SK-N-MC (cell line): Measurements from ENCODE around the gene COL16A1.
A peak's percentile ranks its signal among the peaks of the same experiment; 100 is the strongest.

Source experiments
- DNase-seq: peaks from one replicate; pipeline ENCODE4 v3.0.0-alpha.2; 2011; ENCODE audit warnings: low read depth, low spot score
- H3K27ac ChIP-seq: fragments of 200-600 bp; sonication (generic); 2 replicates; pipeline ENCODE4 v1.5.1; 2016; ENCODE audit warnings: mixed run types
- H3K36me3 ChIP-seq: fragments of 200-600 bp; sonication (generic); 2 replicates; pipeline ENCODE4 v1.6.1; 2017; ENCODE audit warnings: antibody characterized with exemption, low read length, mixed read lengths; ENCODE audit not compliant: insufficient read depth
- H3K4me3 ChIP-seq: fragments of 200-600 bp; sonication (generic); 2 replicates; pipeline ENCODE4 v1.5.1; 2016
- H3K9ac ChIP-seq: fragments of 200-600 bp; sonication (generic); 2 replicates; pipeline ENCODE4 v1.8.0; 2017; ENCODE audit warnings: mixed run types, mixed read lengths; ENCODE audit not compliant: insufficient read length
- H3K9me3 ChIP-seq: fragments of 200-600 bp; sonication (generic); 2 replicates; pipeline ENCODE4 v1.6.1; 2017; ENCODE audit warnings: low read depth, mild to moderate bottlenecking, antibody characterized with exemption, low read length, moderate library complexity, mixed read lengths
- EZH2 ChIP-seq: fragments of 200-600 bp; sonication (generic); IDR thresholded peaks from one replicate; pipeline ENCODE4 v1.6.1; 2017; ENCODE audit warnings: antibody characterized with exemption
- FOXP2 ChIP-seq: optimal IDR thresholded peaks from 2 replicates; pipeline ENCODE3; 2011; ENCODE audit warnings: mild to moderate bottlenecking, moderate library complexity; ENCODE audit not compliant: insufficient read depth; ENCODE audit errors: extremely low read length, control extremely low read depth
- POLR2AphosphoS5 ChIP-seq: IDR thresholded peaks from 2 replicates; pipeline ENCODE4 v1.6.1; 2012; ENCODE audit warnings: mild to moderate bottlenecking, low read depth, low read length, borderline replicate concordance

The COL16A1 gene

DNA sequence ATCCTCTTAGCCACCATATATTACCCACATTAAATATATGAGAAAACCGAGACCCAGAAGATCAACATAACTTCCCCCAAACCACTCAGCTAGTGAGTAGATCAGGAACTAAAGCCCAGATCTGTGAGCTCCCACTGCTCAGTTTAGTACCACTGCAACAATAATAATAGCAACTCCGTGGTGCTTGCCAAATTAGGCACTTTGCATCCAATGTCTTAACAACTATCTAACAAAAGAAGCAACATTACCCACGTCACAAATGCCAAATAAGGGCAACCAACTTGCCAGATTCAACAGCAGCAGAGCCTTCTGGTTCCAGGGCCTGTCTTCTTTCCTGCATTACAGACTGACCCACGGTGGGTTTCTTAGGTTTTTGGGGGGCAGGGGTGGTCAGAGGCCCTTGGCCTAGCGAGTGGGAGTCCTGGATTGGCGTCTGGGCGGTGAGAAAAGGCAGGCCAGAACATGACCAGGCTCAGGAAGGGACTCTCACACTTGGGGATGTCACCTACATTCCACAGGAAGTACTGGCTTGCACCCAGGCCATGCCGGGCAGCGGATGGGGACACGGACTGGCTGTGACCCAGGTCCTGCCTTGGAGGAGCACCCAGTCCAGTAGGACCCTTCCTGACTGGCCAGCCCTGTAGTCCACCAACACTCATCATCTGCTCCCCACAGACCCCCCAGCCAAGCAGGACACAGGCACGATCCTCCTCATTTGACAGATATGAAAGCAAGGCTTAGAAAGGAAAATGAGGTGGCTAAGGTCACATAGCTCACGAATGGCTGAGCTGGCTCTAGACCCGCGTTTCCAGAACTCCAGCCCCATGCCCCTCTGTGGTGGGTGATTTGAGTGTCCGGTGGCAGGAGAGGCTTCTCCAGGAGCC, 81.7 kb downstream of the COL16A1 start:
- H3K36me3 ChIP-seq: no peaks in the 10 kb centered on the region
- DNase-seq: no peak
- no peak for TF ChIP-seq POLR2AphosphoS5
- no peak for TF ChIP-seq EZH2
- no peak for TF ChIP-seq FOXP2
- H3K9me3 ChIP-seq: no peaks in the 10 kb centered on the region
- no peak overlapping the region for H3K9ac ChIP-seq
- H3K4me3 ChIP-seq: no peak overlapping the region
- no peak overlapping the region for H3K27ac ChIP-seq

DNA sequence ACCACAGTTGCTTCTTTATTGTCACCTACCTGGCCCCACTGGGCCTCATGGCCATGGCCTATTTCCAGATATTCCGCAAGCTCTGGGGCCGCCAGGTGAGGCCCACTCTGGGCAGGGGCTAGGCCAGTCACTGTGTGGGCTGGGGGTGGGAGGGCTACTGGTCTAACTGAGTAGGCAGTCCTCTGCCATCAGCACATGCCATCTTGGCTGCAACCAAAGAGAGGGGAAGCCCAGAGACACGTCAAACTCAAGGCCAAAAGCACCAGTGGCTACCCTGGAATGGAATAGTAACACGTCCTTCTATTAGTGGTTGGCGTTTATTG, 82.4 kb downstream of the COL16A1 start:
- Histone ChIP-seq H3K9me3 (no peaks in the 10 kb centered on the region), H3K9ac (no peak overlapping the region), H3K4me3 (no peak overlapping the region), H3K36me3 (no peaks in the 10 kb centered on the region), H3K27ac (no peak overlapping the region)
- TF ChIP-seq EZH2: no peak
- DNase-seq: no peak

DNA sequence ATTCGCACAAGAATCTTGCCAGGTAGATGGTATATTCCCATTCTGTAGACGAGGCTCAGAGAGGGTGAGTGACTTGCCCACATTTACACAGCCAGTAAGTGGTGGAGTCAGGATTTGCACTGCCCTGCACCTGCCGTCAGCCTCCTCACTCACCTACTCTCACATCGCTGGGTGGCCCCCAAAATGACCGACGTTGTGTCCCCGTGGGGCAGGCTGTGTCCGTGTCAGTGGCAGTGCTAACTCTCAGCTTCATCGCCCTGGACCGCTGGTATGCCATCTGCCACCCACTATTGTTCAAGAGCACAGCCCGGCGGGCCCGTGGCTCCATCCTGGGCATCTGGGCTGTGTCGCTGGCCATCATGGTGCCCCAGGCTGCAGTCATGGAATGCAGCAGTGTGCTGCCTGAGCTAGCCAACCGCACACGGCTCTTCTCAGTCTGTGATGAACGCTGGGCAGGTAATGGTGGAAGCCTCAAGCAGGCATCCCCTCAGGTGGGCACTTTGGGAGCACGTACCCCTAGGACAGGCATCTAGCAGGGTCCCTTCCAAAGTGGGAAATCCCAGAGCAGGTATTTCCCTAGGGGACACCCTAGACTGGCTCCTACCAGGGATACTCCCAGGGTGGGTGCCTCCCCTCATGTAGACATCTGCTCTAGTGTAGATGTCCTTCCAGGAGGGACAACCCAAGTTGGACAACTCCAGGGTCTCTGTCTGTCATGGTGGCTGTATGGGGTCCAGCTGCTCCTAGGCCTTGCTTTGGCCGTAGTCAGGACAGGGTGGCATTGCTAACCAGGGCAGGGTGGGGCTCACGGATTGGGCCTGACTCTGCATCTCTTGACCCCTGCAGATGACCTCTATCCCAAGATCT, 83.0 kb downstream of the COL16A1 start:
- H3K9me3 ChIP-seq: no peaks in the 10 kb centered on the region
- TF ChIP-seq POLR2AphosphoS5 (no peak), EZH2 (no peak), FOXP2 (no peak)
- no peak overlapping the region for H3K9ac ChIP-seq
- H3K4me3 ChIP-seq: no peak overlapping the region
- H3K36me3 ChIP-seq: no peaks in the 10 kb centered on the region
- no peak overlapping the region for H3K27ac ChIP-seq
- no peak for DNase-seq

DNA sequence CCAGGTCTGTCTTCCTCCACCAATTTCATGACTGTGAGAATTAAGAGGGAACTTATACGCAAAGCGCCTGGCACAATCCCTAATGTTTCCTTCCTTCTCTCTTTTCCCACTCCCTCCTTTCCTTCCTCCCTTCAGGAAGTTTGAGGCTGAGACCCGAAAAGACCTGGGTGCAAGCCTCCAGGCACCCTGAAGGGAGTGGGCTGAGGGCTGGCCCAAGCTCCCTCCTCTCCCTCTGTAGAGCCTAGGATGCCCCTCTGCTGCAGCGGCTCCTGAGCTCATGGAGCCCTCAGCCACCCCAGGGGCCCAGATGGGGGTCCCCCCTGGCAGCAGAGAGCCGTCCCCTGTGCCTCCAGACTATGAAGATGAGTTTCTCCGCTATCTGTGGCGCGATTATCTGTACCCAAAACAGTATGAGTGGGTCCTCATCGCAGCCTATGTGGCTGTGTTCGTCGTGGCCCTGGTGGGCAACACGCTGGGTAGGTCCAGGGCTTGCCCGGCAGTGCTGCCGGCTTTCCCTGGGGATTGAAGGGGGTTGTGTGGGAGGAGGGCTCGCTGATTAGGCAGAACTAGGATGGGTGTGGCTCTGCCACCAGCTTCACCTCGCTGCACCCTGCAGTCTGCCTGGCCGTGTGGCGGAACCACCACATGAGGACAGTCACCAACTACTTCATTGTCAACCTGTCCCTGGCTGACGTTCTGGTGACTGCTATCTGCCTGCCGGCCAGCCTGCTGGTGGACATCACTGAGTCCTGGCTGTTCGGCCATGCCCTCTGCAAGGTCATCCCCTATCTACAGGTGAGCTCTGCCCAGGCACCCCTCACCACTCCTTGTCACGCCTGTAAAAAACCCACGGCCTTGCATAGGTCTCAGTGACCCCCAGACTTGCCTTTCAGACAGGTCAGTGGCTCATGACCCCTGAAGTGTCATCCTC, 84.6 kb downstream of the COL16A1 start:
- no peaks in the 10 kb centered on the region for H3K36me3 ChIP-seq
- no peak overlapping the region for H3K27ac ChIP-seq
- DNase-seq: no peak
- TF ChIP-seq FOXP2: no peak
- TF ChIP-seq EZH2: no peak
- TF ChIP-seq POLR2AphosphoS5: no peak
- no peak overlapping the region for H3K4me3 ChIP-seq
- H3K9me3 ChIP-seq: no peaks in the 10 kb centered on the region
- no peak overlapping the region for H3K9ac ChIP-seq

DNA sequence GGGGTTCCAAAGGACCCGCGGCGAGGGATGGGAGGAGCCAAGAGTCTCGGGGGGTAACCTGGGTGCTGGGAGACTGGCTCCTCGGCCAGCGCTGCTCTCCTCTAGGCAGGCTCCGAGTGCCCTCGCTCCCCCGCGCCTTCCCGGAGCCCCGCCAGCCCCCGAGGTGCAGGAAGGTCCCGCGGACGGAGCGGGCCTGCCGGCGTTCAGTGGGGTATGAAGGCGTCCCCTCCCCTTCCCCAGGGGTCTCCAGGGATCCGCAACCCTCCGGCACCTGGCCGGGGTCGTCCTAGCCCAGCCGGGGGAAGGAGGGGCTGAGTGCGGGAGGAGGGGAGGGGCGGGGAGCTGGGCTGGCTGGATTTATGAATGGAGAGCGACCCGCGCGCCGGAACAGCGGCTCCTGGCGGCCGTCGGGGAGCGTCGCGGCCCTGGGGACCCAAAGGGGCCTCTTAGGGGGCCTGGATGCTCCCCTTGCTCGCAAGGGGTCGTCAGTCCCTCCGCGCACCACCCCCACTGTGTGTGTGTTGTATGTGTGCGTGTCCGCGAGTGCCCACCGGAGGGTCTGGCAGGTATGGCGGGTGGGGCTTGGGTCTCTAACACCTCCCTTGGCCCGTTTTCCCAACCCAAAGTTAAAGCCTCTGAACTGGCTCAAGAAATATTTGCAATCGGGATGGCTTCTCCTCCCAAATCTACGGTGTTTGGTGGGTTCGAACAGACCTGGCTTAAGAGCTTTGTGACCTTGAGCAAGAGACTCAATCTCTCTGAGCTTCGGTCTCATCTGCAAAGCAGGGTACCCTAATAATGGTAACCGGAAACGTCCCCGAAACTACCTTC, 85.7 kb downstream of the COL16A1 start:
- Histone ChIP-seq H3K9ac (no peak overlapping the region), H3K4me3 (peak overlapping the region; percentile 83), H3K9me3 (no peaks in the 10 kb centered on the region), H3K36me3 (no peaks in the 10 kb centered on the region), H3K27ac (no peak overlapping the region)
- no peak for TF ChIP-seq EZH2
- no peak for TF ChIP-seq FOXP2
- TF ChIP-seq POLR2AphosphoS5: no peak
- no peak for DNase-seq

DNA sequence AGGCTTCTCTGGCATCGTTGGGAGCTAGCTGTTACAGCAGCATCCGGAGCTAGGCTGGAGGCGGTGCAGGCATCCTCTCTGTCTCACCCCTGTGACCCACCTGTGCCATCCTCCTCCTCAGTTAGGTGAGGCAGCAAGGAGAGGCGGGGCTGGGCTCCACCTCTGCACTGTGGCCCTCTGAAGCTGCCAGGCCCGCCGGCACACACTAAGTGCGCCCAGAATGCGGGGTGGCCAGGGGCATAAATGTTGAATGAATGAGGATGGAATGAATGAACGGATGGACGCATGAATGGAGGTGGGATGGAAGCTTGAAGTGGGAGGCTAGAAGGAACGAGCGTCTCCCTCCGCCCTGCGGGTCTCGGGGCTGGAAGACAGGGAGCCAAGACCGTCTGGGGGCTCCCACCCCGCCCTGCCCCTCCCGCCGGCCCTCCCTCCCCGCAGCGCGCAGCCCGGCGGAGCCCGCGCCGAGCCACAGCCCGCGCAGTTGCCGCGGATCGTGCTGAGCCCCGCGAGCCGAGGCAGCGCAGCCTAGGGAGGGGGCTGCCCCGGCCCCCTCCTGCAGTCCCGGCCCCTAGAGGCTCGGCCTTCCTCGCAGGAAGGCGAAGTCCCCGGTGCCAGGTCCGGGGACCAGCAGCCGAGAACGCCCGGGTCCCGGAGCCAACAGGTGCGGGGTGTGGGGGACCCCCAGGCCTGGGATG, 86.5 kb downstream of the COL16A1 start, which contains the start of gene HCRTR1:
TSS of gene HCRTR1 (plus strand) at position 472 of the 698 bp plus-strand sequence. CDS start 1,504 bp downstream, outside the sequence.
- TF ChIP-seq POLR2AphosphoS5 (no peak), FOXP2 (no peak), EZH2 (no peak)
- Histone ChIP-seq H3K27ac (no peak within 1 kb of the TSS), H3K4me3 (peak within 1 kb of the TSS; percentile 83), H3K36me3 (no peaks in the 10 kb centered on the region), H3K9ac (no peak within 1 kb of the TSS), H3K9me3 (no peaks in the 10 kb centered on the region)
- DNase-seq: no peak

DNA sequence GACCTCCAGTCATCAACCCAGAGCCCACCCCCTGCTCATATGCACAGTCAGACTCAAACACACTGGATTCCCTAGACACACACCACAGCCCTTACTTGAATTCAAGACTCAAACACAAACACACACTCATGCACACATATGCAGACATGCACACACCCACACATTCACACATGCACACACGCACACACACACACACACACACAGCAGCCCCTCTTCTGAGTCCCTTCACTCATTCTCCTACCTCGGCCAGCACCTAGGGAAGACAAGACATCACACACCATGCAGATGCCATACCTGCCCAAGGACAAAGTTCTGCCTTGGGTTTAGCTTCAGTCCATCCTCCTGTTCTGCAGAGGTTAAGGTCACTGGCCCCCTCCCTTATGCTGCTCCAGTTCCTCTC, 87.9 kb downstream of the COL16A1 start:
- no peak overlapping the region for H3K27ac ChIP-seq
- TF ChIP-seq POLR2AphosphoS5 (no peak), EZH2 (no peak), FOXP2 (no peak)
- H3K9ac ChIP-seq: no peak overlapping the region
- H3K4me3 ChIP-seq: no peak overlapping the region
- no peaks in the 10 kb centered on the region for H3K9me3 ChIP-seq
- no peak for DNase-seq
- H3K36me3 ChIP-seq: no peaks in the 10 kb centered on the region
